Stomach (tissue), 4 donors: ENCODE measurements around the gene LCN1.

Experiments used
- CTCF ChIP-seq, 7 experiments: fragments of 450-650 bp in 4 of 7; fragments of 200-600 bp in 3 of 7; sonication (generic) in 3 of 7; IDR thresholded peaks; one replicate each; pipeline ENCODE4 v1.5.1; 2016 to 2019; ENCODE audit warnings: antibody characterized with exemption in 7 of 7, control low read depth in 2 of 7, mild to moderate bottlenecking in 1 of 7
- POLR2A ChIP-seq, 4 donors: fragments of 450-650 bp; IDR thresholded peaks; one replicate each; pipeline ENCODE4 v1.6.1; 2016; ENCODE audit warnings: antibody characterized with exemption in 4 of 4, control low read depth in 2 of 4, mild to moderate bottlenecking in 1 of 4, moderate library complexity in 1 of 4
- POLR2AphosphoS5 ChIP-seq, 3 donors: sonication (generic); formaldehyde crosslinking; IDR thresholded peaks; one replicate each; pipeline ENCODE4 v1.6.1; 2016; ENCODE audit warnings: antibody characterized with exemption in 3 of 3

- TF ChIP-seq POLR2A (IDR thresholded peaks at IDR 0.05) (no peak), CTCF (IDR thresholded peaks at IDR 0.05) (no peak), POLR2AphosphoS5 (IDR thresholded peaks at IDR 0.05) (no peak)
These were observed 7.8 kb upstream of the LCN1 start for GRCh38 chr9:135513351-135513846.
